Measurements from ENCODE around the gene CEP170B.
A peak's percentile ranks its signal among the peaks of the same experiment; 100 is the strongest.
"Not testable (repeated sequence)": the region's sequence is repeated elsewhere in the genome, so short reads cannot be mapped to it uniquely, and the experiment has no call there.

Gene CEP170B

GRCh38 chr14:104919152-104919992 lies 54.3 kb downstream of the CEP170B start:
- DNase-seq = not testable (repeated sequence)

GRCh38 chr14:104919993-104920315 lies 54.9 kb downstream of the CEP170B start:
- no peak for DNase-seq

GRCh38 chr14:104923640-104924420 lies 58.8 kb downstream of the CEP170B start:
- DNase-seq = no peak

GRCh38 chr14:104924421-104925213 lies 59.5 kb downstream of the CEP170B start, which contains the start of gene PLD4:
PLD4 (plus strand) TSS chr14:104924879; CDS start chr14:104927141, 2,262 bp downstream.
- DNase-seq = no peak

- DNase-seq = no peak
Measured at GRCh38 chr14:104925214-104925854, 60.3 kb downstream of the CEP170B start.

GRCh38 chr14:104925855-104926609 lies 61.0 kb downstream of the CEP170B start:
- no peak for DNase-seq

- DNase-seq = peak in 1 of 14 donors; percentile 26
Measured at GRCh38 chr14:104926619-104927431, 61.8 kb downstream of the CEP170B start.

GRCh38 chr14:104927432-104927816 lies 62.4 kb downstream of the CEP170B start:
- no peak for DNase-seq

GRCh38 chr14:104927901-104928300 lies 62.8 kb downstream of the CEP170B start:
- no peak for DNase-seq

- no peak for DNase-seq
Measured at GRCh38 chr14:104928391-104929133, 63.5 kb downstream of the CEP170B start.

- no peak for DNase-seq
Measured at GRCh38 chr14:104929268-104930230, 64.5 kb downstream of the CEP170B start.

GRCh38 chr14:104930526-104931303 lies 65.6 kb downstream of the CEP170B start:
- no peak for DNase-seq

- DNase-seq = no peak
Measured at GRCh38 chr14:104931304-104931770, 66.3 kb downstream of the CEP170B start.

GRCh38 chr14:104931771-104932675 lies 67.0 kb downstream of the CEP170B start:
- no peak for DNase-seq

GRCh38 chr14:104932676-104933631 lies 67.9 kb downstream of the CEP170B start:
- DNase-seq = peak in 12 of 14 donors; percentile 22 to 83 (median 44)

Measured in C1 segment of cervical spinal cord (tissue), 14 donors.